Neural cell (in vitro differentiated cells): ENCODE measurements around the gene MYB.

Experiments
- CTCF ChIP-seq: fragments of 450-650 bp; IDR thresholded peaks from 2 replicates; pipeline ENCODE4 v1.5.1; 2014; ENCODE audit warnings: antibody characterized with exemption, mild to moderate bottlenecking, moderate library complexity; ENCODE audit not compliant: poor library complexity, severe bottlenecking
- EP300 ChIP-seq: fragments of 450-650 bp; conservative IDR thresholded peaks from 2 replicates; pipeline ENCODE4 v1.6.1; 2014; ENCODE audit warnings: antibody characterized with exemption, mild to moderate bottlenecking, moderate library complexity; ENCODE audit not compliant: poor library complexity, severe bottlenecking
- EZH2 ChIP-seq: fragments of 200-600, 300-800 bp; shearing (Covaris generic), sonication (generic); IDR thresholded peaks from 2 replicates; pipeline ENCODE4 v1.6.1; 2014; ENCODE audit warnings: antibody characterized with exemption, low read length, borderline replicate concordance, mild to moderate bottlenecking; ENCODE audit not compliant: insufficient read depth, poor library complexity, severe bottlenecking
- MXI1 ChIP-seq: fragments of 450-650 bp; conservative IDR thresholded peaks from 2 replicates; pipeline ENCODE4 v1.6.1; 2014; ENCODE audit warnings: antibody characterized with exemption, mild to moderate bottlenecking; ENCODE audit not compliant: poor library complexity, severe bottlenecking
- POLR2AphosphoS5 ChIP-seq: IDR thresholded peaks from 2 replicates; pipeline ENCODE4 v1.6.1; 2012
- RAD21 ChIP-seq: fragments of 450-650 bp; conservative IDR thresholded peaks from 2 replicates; pipeline ENCODE4 v1.6.1; 2014; ENCODE audit warnings: antibody characterized with exemption, mild to moderate bottlenecking, moderate library complexity
- SMC3 ChIP-seq: fragments of 450-650 bp; conservative IDR thresholded peaks from 2 replicates; pipeline ENCODE4 v1.6.1; 2014; ENCODE audit warnings: antibody characterized with exemption, mild to moderate bottlenecking, moderate library complexity; ENCODE audit not compliant: poor library complexity

GRCh38 chr6:135236319-135236718 lies 55.2 kb downstream of the MYB start:
- TF ChIP-seq CTCF (no peak), MXI1 (no peak), POLR2AphosphoS5 (no peak), EZH2 (no peak), EP300 (no peak), SMC3 (no peak), RAD21 (no peak)
